ENCODE results near the gene CRTC2.
A peak's percentile ranks its signal among the peaks of the same experiment; 100 is the strongest.
"Not testable (repeated sequence)": the region's sequence is repeated elsewhere in the genome, so short reads cannot be mapped to it uniquely, and the experiment has no call there.

The CRTC2 gene

GRCh38 chr1:153921080-153921802 is 37.2 kb downstream of the CRTC2 start:
- no peaks in the 10 kb centered on the region for H3K27me3 ChIP-seq (ENCODE audit: control insufficient read depth in 1 of 2, insufficient read depth in 2 of 2, low read length in 2 of 2)
- H3K27ac ChIP-seq (ENCODE audit: low read depth, low read length) = no peak overlapping the region
- H3K9ac ChIP-seq (ENCODE audit: low read length) = peak overlapping the region; percentile 58
- peaks cover 35% of the 10 kb centered on the region for H3K4me1 ChIP-seq (ENCODE audit: insufficient read depth, low read length)
- H3K9me3 ChIP-seq (ENCODE audit: low read length) = no peaks in the 10 kb centered on the region
- peak overlapping the region; percentile 60 to 61 for H3K4me3 ChIP-seq (ENCODE audit: low read depth in 1 of 2, low read length in 2 of 2)
- H3K36me3 ChIP-seq (ENCODE audit: insufficient read depth, low read length) = peaks cover 3% of the 10 kb centered on the region

DNA sequence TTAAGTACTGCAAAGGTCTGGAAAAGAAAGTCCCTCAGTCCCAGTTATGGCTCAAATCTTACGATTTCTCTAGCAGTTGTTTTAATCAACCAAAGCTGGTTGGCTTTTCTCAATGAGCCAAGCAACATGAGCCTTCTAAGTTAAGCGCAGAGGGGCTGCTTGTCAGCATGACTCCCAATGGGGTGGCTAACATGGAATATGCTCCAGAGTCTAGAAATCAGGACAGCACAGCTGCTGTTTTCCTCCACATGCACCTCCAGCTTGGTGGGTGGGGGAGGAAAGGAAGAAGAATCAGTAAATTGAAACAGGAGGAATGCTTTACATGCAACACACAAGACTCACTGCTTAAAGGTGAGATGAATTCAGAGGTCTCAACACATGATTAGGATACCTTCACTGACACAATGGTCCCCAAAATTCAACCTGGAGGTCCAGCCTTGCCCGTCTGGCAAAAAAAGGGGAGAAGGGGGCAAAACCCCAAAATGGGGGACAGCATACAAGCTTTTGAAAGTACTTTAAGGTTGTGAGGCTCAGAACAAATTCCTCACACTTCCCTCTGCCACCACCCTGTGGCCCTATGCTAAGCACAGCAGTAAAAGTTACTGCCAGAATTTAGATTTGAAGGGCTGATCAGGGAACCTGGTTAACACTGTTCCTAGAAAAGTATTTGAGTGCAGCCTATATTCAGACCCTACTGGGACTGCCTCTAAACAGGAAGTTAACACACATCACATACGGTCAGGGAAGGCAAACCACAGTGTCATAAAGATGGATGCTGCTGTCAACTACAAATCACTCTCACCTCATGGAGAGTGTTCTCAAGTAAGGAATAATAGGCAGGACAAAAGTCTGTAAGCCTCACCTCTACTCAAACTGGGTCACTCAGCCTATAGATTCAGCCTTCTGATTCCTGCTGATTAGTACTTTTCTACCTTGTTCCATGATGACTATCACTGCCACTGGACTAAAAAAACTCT is 38.2 kb downstream of the CRTC2 start:
- Histone ChIP-seq H3K9ac (ENCODE audit: low read length) (no peak overlapping the region), H3K9me3 (ENCODE audit: low read length) (no peaks in the 10 kb centered on the region), H3K4me3 (ENCODE audit: low read depth in 1 of 2, low read length in 2 of 2) (peak overlapping the region in 1 of 2 donors; percentile 60), H3K36me3 (ENCODE audit: insufficient read depth, low read length) (peaks cover 3% of the 10 kb centered on the region), H3K27ac (ENCODE audit: low read depth, low read length) (no peak overlapping the region), H3K4me1 (ENCODE audit: insufficient read depth, low read length) (peaks cover 35% of the 10 kb centered on the region), H3K27me3 (ENCODE audit: control insufficient read depth in 1 of 2, insufficient read depth in 2 of 2, low read length in 2 of 2) (no peaks in the 10 kb centered on the region)

DNA sequence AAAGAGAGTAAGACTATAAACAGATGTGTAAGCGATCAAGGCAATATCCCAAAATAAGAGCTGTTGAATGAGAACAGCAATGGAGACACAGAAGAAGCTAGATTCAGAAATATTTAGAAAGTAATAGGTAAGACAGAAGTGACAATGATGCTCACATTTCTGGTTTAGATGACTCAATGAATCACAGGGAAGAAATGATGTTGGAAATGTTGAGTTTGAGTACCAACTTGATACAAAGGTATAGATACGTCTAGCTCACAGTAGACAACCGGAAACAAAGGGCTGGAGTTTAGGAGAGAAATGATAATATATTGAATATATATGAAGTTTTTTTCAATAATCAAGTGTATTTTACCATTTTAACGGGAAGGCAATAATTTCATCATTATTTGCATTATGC is 42.1 kb downstream of the CRTC2 start:
- Histone ChIP-seq H3K9ac (ENCODE audit: low read length) (no peak overlapping the region), H3K4me1 (ENCODE audit: insufficient read depth, low read length) (peaks cover 24% of the 10 kb centered on the region), H3K36me3 (ENCODE audit: insufficient read depth, low read length) (peaks cover 3% of the 10 kb centered on the region), H3K27me3 (ENCODE audit: control insufficient read depth in 1 of 2, insufficient read depth in 2 of 2, low read length in 2 of 2) (no peaks in the 10 kb centered on the region), H3K27ac (ENCODE audit: low read depth, low read length) (no peak overlapping the region), H3K9me3 (ENCODE audit: low read length) (no peaks in the 10 kb centered on the region), H3K4me3 (ENCODE audit: low read depth in 1 of 2, low read length in 2 of 2) (no peak overlapping the region)

- Histone ChIP-seq H3K36me3 (ENCODE audit: insufficient read depth, low read length) (no peaks in the 10 kb centered on the region), H3K27me3 (ENCODE audit: control insufficient read depth in 1 of 2, insufficient read depth in 2 of 2, low read length in 2 of 2) (no peaks in the 10 kb centered on the region), H3K27ac (ENCODE audit: low read depth, low read length) (no peak overlapping the region), H3K4me3 (ENCODE audit: low read depth in 1 of 2, low read length in 2 of 2) (no peak overlapping the region), H3K4me1 (ENCODE audit: insufficient read depth, low read length) (no peaks in the 10 kb centered on the region), H3K9me3 (ENCODE audit: low read length) (no peaks in the 10 kb centered on the region), H3K9ac (ENCODE audit: low read length) (no peak overlapping the region)
Measured at GRCh38 chr1:153912349-153912748, 46.1 kb downstream of the CRTC2 start.

DNA sequence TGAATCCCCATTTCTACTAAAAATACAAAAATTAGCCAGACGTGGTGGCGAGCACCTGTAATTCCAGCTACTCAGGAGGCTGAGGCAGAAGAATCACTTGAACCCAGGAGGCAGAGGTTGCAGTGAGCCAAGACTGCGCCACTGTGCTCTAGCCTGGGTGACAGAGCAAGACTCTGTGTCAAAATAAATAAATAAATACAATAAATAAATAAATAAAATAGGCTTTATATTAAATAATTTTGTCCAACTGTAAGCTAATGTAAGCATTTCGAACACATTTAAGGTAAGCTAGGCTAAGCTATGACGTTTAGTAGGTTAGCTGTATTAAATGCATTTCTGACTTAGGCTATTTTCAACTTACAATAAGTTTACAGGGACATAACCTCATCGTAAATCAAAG is 47.9 kb downstream of the CRTC2 start:
- H3K9me3 ChIP-seq (ENCODE audit: low read length); H3K4me1 ChIP-seq (ENCODE audit: insufficient read depth, low read length); H3K27ac ChIP-seq (ENCODE audit: low read depth, low read length); H3K27me3 ChIP-seq (ENCODE audit: control insufficient read depth in 1 of 2, insufficient read depth in 2 of 2, low read length in 2 of 2); H3K4me3 ChIP-seq (ENCODE audit: low read depth in 1 of 2, low read length in 2 of 2); H3K36me3 ChIP-seq (ENCODE audit: insufficient read depth, low read length); H3K9ac ChIP-seq (ENCODE audit: low read length): not testable (repeated sequence)

- Histone ChIP-seq H3K36me3 (ENCODE audit: insufficient read depth, low read length) (no peaks in the 10 kb centered on the region), H3K4me3 (ENCODE audit: low read depth in 1 of 2, low read length in 2 of 2) (no peak overlapping the region), H3K4me1 (ENCODE audit: insufficient read depth, low read length) (no peaks in the 10 kb centered on the region), H3K9me3 (ENCODE audit: low read length) (no peaks in the 10 kb centered on the region), H3K27me3 (ENCODE audit: control insufficient read depth in 1 of 2, insufficient read depth in 2 of 2, low read length in 2 of 2) (no peaks in the 10 kb centered on the region), H3K9ac (ENCODE audit: low read length) (no peak overlapping the region), H3K27ac (ENCODE audit: low read depth, low read length) (no peak overlapping the region)
Measured at GRCh38 chr1:153908071-153908470, 50.3 kb downstream of the CRTC2 start.

DNA sequence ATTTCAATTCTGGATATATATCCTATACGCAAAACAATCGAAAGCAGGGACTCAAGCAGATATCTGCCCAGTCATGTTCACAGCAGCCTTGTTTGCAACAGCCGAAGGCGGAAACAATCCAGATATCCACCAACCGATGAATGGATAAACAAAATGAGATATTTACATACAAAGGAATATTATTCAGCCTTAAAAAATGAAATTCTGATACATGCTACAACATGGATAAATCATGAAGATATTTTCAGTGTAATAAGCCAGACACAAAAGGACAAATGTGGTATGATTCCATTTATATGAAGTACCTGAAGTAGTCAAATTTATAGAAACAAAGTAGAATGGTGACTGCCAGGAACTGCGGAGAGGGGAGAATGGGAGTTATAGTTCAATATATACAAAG is 51.3 kb downstream of the CRTC2 start:
- H3K36me3 ChIP-seq (ENCODE audit: insufficient read depth, low read length) = no peaks in the 10 kb centered on the region
- no peaks in the 10 kb centered on the region for H3K9me3 ChIP-seq (ENCODE audit: low read length)
- no peak overlapping the region for H3K9ac ChIP-seq (ENCODE audit: low read length)
- no peaks in the 10 kb centered on the region for H3K4me1 ChIP-seq (ENCODE audit: insufficient read depth, low read length)
- no peak overlapping the region for H3K4me3 ChIP-seq (ENCODE audit: low read depth in 1 of 2, low read length in 2 of 2)
- H3K27me3 ChIP-seq (ENCODE audit: control insufficient read depth in 1 of 2, insufficient read depth in 2 of 2, low read length in 2 of 2) = no peaks in the 10 kb centered on the region
- H3K27ac ChIP-seq (ENCODE audit: low read depth, low read length) = no peak overlapping the region

GRCh38 chr1:153906396-153906795 is 52.0 kb downstream of the CRTC2 start:
- no peaks in the 10 kb centered on the region for H3K27me3 ChIP-seq (ENCODE audit: control insufficient read depth in 1 of 2, insufficient read depth in 2 of 2, low read length in 2 of 2)
- H3K4me3 ChIP-seq (ENCODE audit: low read depth in 1 of 2, low read length in 2 of 2) = no peak overlapping the region
- H3K27ac ChIP-seq (ENCODE audit: low read depth, low read length) = no peak overlapping the region
- no peaks in the 10 kb centered on the region for H3K9me3 ChIP-seq (ENCODE audit: low read length)
- H3K36me3 ChIP-seq (ENCODE audit: insufficient read depth, low read length) = no peaks in the 10 kb centered on the region
- no peaks in the 10 kb centered on the region for H3K4me1 ChIP-seq (ENCODE audit: insufficient read depth, low read length)
- no peak overlapping the region for H3K9ac ChIP-seq (ENCODE audit: low read length)

- not testable (repeated sequence) for H3K4me1 ChIP-seq (ENCODE audit: insufficient read depth, low read length); H3K27me3 ChIP-seq (ENCODE audit: control insufficient read depth in 1 of 2, insufficient read depth in 2 of 2, low read length in 2 of 2); H3K4me3 ChIP-seq (ENCODE audit: low read depth in 1 of 2, low read length in 2 of 2); H3K9me3 ChIP-seq (ENCODE audit: low read length); H3K9ac ChIP-seq (ENCODE audit: low read length); H3K36me3 ChIP-seq (ENCODE audit: insufficient read depth, low read length); H3K27ac ChIP-seq (ENCODE audit: low read depth, low read length)
Measured at GRCh38 chr1:153905908-153906307, 52.5 kb downstream of the CRTC2 start.

- Histone ChIP-seq H3K36me3 (ENCODE audit: insufficient read depth, low read length) (no peaks in the 10 kb centered on the region), H3K27me3 (ENCODE audit: control insufficient read depth in 1 of 2, insufficient read depth in 2 of 2, low read length in 2 of 2) (no peaks in the 10 kb centered on the region), H3K9ac (ENCODE audit: low read length) (no peak overlapping the region), H3K9me3 (ENCODE audit: low read length) (no peaks in the 10 kb centered on the region), H3K4me1 (ENCODE audit: insufficient read depth, low read length) (no peaks in the 10 kb centered on the region), H3K27ac (ENCODE audit: low read depth, low read length) (no peak overlapping the region), H3K4me3 (ENCODE audit: low read depth in 1 of 2, low read length in 2 of 2) (no peak overlapping the region)
Measured at GRCh38 chr1:153903841-153904455, 54.5 kb downstream of the CRTC2 start.

DNA sequence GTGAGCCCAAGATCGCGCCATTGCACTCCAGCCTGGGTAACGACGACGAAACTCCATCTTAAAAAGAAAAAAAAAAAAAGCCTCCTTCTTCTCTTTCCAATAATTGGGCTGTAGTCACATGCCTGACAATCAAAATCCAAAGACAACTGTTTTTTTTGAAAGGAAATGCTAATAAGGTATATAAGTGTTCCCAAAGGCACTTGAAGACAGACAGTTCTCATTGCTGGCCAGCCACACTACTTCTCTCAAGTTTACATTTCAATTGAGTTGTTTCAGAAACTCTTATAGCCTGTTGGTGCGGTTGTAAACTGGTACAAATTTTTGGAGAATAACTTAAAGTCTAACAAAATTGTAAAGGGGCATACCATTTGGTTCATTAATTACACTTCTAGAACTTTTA is 58.9 kb downstream of the CRTC2 start:
- no peak overlapping the region for H3K4me3 ChIP-seq (ENCODE audit: low read depth in 1 of 2, low read length in 2 of 2)
- no peak overlapping the region for H3K27ac ChIP-seq (ENCODE audit: low read depth, low read length)
- H3K27me3 ChIP-seq (ENCODE audit: control insufficient read depth in 1 of 2, insufficient read depth in 2 of 2, low read length in 2 of 2) = no peaks in the 10 kb centered on the region
- no peaks in the 10 kb centered on the region for H3K4me1 ChIP-seq (ENCODE audit: insufficient read depth, low read length)
- no peak overlapping the region for H3K9ac ChIP-seq (ENCODE audit: low read length)
- H3K36me3 ChIP-seq (ENCODE audit: insufficient read depth, low read length) = no peaks in the 10 kb centered on the region
- no peaks in the 10 kb centered on the region for H3K9me3 ChIP-seq (ENCODE audit: low read length)
